Measurements from ENCODE around the gene MZB1.

Gene MZB1

GRCh38 chr5:139435676-139436075, 46.0 kb upstream of the MZB1 start:
- H2BK5ac ChIP-seq (ENCODE audit: low read length) = no peak overlapping the region
- no CpG with 5 or more reads among the region's 3 CpGs for WGBS, 2 donors (ENCODE audit: extremely low coverage in 2 of 2, insufficient read length in 2 of 2, insufficient replicate concordance in 1 of 2)
- peaks cover 3% of the 10 kb centered on the region for H3K79me1 ChIP-seq (ENCODE audit: low read depth, low read length)
- H3K4me1 ChIP-seq (ENCODE audit: control insufficient read depth in 2 of 2, insufficient read depth in 1 of 2, low read depth in 1 of 2, low read length in 2 of 2) = peaks cover 4 to 11% of the 10 kb centered on the region in 2 donors
- H4K8ac ChIP-seq (ENCODE audit: low read depth, low read length) = no peak overlapping the region
- no peak overlapping the region for H2BK120ac ChIP-seq (ENCODE audit: low read depth, low read length)
- no peak overlapping the region for H2BK15ac ChIP-seq (ENCODE audit: low read length)
- H3K27ac ChIP-seq (replicated peaks; ENCODE audit: low read length) = no peak overlapping the region
- H3K9me3 ChIP-seq (replicated peaks in 1 of 2; ENCODE audit: control insufficient read depth in 2 of 2, insufficient read depth in 1 of 2, low read depth in 1 of 2, low read length in 2 of 2) = no peaks in the 10 kb centered on the region
- no peak overlapping the region for H4K91ac ChIP-seq (ENCODE audit: low read depth, low read length, poor library complexity)
- no peak overlapping the region for H3K23ac ChIP-seq (ENCODE audit: low read depth, low read length, poor library complexity)
- no peak overlapping the region for H2AK5ac ChIP-seq (ENCODE audit: low read depth, low read length)
- no peak overlapping the region for H3K9ac ChIP-seq (ENCODE audit: low read depth, low read length, poor library complexity)
- no peaks in the 10 kb centered on the region for H3K27me3 ChIP-seq (ENCODE audit: control insufficient read depth in 3 of 3, insufficient read depth in 3 of 3, low read depth in 1 of 3, low read length in 3 of 3)
- no peak overlapping the region for H2AFZ ChIP-seq (ENCODE audit: low read length)
- H3K18ac ChIP-seq (ENCODE audit: low read length) = no peak overlapping the region
- H2BK12ac ChIP-seq (ENCODE audit: low read length) = no peak overlapping the region
- peaks cover 8 to 46% of the 10 kb centered on the region in 2 donors for H3K36me3 ChIP-seq (replicated peaks in 1 of 2; ENCODE audit: control insufficient read depth in 2 of 2, insufficient read depth in 2 of 2, low read length in 2 of 2)
- no peak overlapping the region for H3K4me3 ChIP-seq (ENCODE audit: low read length in 2 of 2)
- DNase-seq (ENCODE audit: low spot score) = no peak
- no peak overlapping the region for H3K4ac ChIP-seq (ENCODE audit: low read length)
- no peak overlapping the region for H3K4me2 ChIP-seq (ENCODE audit: insufficient read depth, low read length, poor library complexity, severe bottlenecking)
- no peak overlapping the region for H3K14ac ChIP-seq (ENCODE audit: low read length)

DNA sequence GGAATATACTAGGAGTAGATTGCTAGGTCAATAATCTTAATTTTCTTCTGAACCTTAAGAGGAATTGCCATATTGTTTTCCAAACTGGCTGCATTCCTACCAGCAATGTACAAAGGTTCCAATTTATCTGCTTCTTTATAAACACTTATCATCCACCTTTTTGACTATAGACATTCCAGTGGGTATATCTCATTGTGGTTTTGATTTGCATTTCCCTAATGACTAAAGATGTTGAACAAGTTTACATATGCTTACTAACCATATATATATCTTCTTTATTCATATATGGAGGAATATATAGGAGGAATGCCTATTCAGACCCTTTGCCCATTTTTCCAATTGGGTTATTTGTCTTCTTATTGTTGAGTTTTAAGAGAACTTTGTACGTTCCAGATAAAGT, 42.0 kb upstream of the MZB1 start:
- Histone ChIP-seq H4K91ac (ENCODE audit: low read depth, low read length, poor library complexity) (no peak overlapping the region), H3K4me1 (ENCODE audit: control insufficient read depth in 2 of 2, insufficient read depth in 1 of 2, low read depth in 1 of 2, low read length in 2 of 2) (no peaks in the 10 kb centered on the region), H2AFZ (ENCODE audit: low read length) (no peak overlapping the region), H3K23ac (ENCODE audit: low read depth, low read length, poor library complexity) (no peak overlapping the region), H2BK12ac (ENCODE audit: low read length) (no peak overlapping the region), H3K4me2 (ENCODE audit: insufficient read depth, low read length, poor library complexity, severe bottlenecking) (no peak overlapping the region), H3K79me1 (ENCODE audit: low read depth, low read length) (no peaks in the 10 kb centered on the region), H3K18ac (ENCODE audit: low read length) (no peak overlapping the region), H3K27ac (replicated peaks; ENCODE audit: low read length) (no peak overlapping the region), H3K27me3 (ENCODE audit: control insufficient read depth in 3 of 3, insufficient read depth in 3 of 3, low read depth in 1 of 3, low read length in 3 of 3) (no peaks in the 10 kb centered on the region), H3K4me3 (ENCODE audit: low read length in 2 of 2) (no peak overlapping the region), H3K36me3 (replicated peaks in 1 of 2; ENCODE audit: control insufficient read depth in 2 of 2, insufficient read depth in 2 of 2, low read length in 2 of 2) (peaks cover 4 to 71% of the 10 kb centered on the region in 2 donors), H2BK5ac (ENCODE audit: low read length) (no peak overlapping the region), H4K8ac (ENCODE audit: low read depth, low read length) (no peak overlapping the region), H3K4ac (ENCODE audit: low read length) (no peak overlapping the region), H3K9ac (ENCODE audit: low read depth, low read length, poor library complexity) (no peak overlapping the region), H2BK120ac (ENCODE audit: low read depth, low read length) (no peak overlapping the region), H3K9me3 (replicated peaks in 1 of 2; ENCODE audit: control insufficient read depth in 2 of 2, insufficient read depth in 1 of 2, low read depth in 1 of 2, low read length in 2 of 2) (no peaks in the 10 kb centered on the region), H2AK5ac (ENCODE audit: low read depth, low read length) (no peak overlapping the region), H3K14ac (ENCODE audit: low read length) (no peak overlapping the region), H2BK15ac (ENCODE audit: low read length) (no peak overlapping the region)
- DNase-seq (ENCODE audit: low spot score) = no peak
- no CpG with 5 or more reads among the region's 1 CpG for WGBS, 2 donors (ENCODE audit: extremely low coverage in 2 of 2, insufficient read length in 2 of 2, insufficient replicate concordance in 1 of 2)

DNA sequence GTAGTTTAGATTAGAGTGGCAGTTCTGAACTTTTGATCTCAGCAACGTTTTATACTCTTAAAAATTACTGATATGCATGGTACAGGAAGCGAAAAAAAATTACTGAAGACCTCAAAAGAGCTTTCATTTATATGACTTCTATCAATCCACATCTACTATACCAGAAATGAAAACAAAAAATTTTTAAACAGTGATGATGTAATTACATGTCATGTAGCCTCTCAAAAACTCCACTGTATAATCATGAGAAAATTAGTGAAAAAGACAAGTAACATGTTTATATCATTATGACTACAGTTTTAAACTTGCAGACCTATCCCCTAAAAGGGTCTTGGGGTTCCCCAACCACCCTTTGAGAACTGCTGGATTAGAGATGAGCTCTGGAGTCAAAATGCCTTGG, 40.3 kb upstream of the MZB1 start:
- no CpG with 5 or more reads among the region's 2 CpGs for WGBS, 2 donors (ENCODE audit: extremely low coverage in 2 of 2, insufficient read length in 2 of 2, insufficient replicate concordance in 1 of 2)

DNA sequence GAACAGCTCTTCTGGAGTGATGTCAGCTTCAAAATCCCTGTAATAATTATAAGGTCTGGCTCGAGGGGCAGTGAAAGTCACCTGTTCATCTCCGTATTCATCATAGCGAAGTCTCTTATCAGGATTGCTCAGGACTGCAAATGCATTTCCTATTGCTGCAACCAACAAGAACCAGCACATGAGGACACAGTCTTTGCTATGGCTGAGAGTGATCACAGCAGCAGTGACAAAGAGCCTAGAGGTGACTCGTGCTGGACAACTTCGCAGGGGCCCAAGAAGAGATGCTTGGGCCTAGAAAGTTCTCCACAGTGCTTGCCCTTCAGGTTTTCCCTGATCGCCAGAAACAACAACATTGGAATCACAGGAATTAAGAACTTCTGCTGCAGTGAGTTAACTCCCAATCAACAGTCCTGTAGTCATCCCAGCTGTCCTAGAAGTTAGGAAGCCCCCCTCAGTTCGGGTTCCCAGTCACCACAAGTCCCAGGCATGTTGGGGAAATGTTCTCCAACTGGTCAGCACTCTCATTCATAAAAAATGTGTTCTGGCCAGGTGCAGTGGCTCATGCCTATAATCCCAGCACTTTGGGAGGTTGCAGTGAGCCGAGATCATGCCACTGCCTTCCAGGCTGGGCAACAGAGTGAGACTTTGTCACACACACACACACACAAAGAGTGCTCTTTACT, 36.6 kb upstream of the MZB1 start:
- no peaks in the 10 kb centered on the region for H3K4me1 ChIP-seq (ENCODE audit: control insufficient read depth in 2 of 2, insufficient read depth in 1 of 2, low read depth in 1 of 2, low read length in 2 of 2)
- no peak overlapping the region for H2BK12ac ChIP-seq (ENCODE audit: low read length)
- no CpG with 5 or more reads among the region's 8 CpGs for WGBS, 2 donors (ENCODE audit: extremely low coverage in 2 of 2, insufficient read length in 2 of 2, insufficient replicate concordance in 1 of 2)
- no peaks in the 10 kb centered on the region for H3K9me3 ChIP-seq (replicated peaks in 1 of 2; ENCODE audit: control insufficient read depth in 2 of 2, insufficient read depth in 1 of 2, low read depth in 1 of 2, low read length in 2 of 2)
- no peak overlapping the region for H3K4me3 ChIP-seq (ENCODE audit: low read length in 2 of 2)
- H3K27me3 ChIP-seq (ENCODE audit: control insufficient read depth in 3 of 3, insufficient read depth in 3 of 3, low read depth in 1 of 3, low read length in 3 of 3) = no peaks in the 10 kb centered on the region
- no peak overlapping the region for H2BK5ac ChIP-seq (ENCODE audit: low read length)
- H3K9ac ChIP-seq (ENCODE audit: low read depth, low read length, poor library complexity) = no peak overlapping the region
- no peak overlapping the region for H3K14ac ChIP-seq (ENCODE audit: low read length)
- DNase-seq (ENCODE audit: low spot score) = no peak
- no peak overlapping the region for H2BK120ac ChIP-seq (ENCODE audit: low read depth, low read length)
- no peaks in the 10 kb centered on the region for H3K79me1 ChIP-seq (ENCODE audit: low read depth, low read length)
- no peak overlapping the region for H2AK5ac ChIP-seq (ENCODE audit: low read depth, low read length)
- H4K8ac ChIP-seq (ENCODE audit: low read depth, low read length) = no peak overlapping the region
- no peak overlapping the region for H4K91ac ChIP-seq (ENCODE audit: low read depth, low read length, poor library complexity)
- no peak overlapping the region for H2BK15ac ChIP-seq (ENCODE audit: low read length)
- no peak overlapping the region for H2AFZ ChIP-seq (ENCODE audit: low read length)
- no peak overlapping the region for H3K18ac ChIP-seq (ENCODE audit: low read length)
- no peak overlapping the region for H3K27ac ChIP-seq (replicated peaks; ENCODE audit: low read length)
- H3K23ac ChIP-seq (ENCODE audit: low read depth, low read length, poor library complexity) = no peak overlapping the region
- peaks cover 11 to 80% of the 10 kb centered on the region in 2 donors for H3K36me3 ChIP-seq (replicated peaks in 1 of 2; ENCODE audit: control insufficient read depth in 2 of 2, insufficient read depth in 2 of 2, low read length in 2 of 2)
- H3K4me2 ChIP-seq (ENCODE audit: insufficient read depth, low read length, poor library complexity, severe bottlenecking) = no peak overlapping the region
- H3K4ac ChIP-seq (ENCODE audit: low read length) = no peak overlapping the region

More for the DNA sequence above, 40.3 kb upstream of the MZB1 start:
- no peak overlapping the region for H3K23ac ChIP-seq (ENCODE audit: low read depth, low read length, poor library complexity)
- no peak overlapping the region for H2BK120ac ChIP-seq (ENCODE audit: low read depth, low read length)
- H2AFZ ChIP-seq (ENCODE audit: low read length) = no peak overlapping the region
- H2BK15ac ChIP-seq (ENCODE audit: low read length) = no peak overlapping the region
- H3K79me1 ChIP-seq (ENCODE audit: low read depth, low read length) = no peaks in the 10 kb centered on the region
- no peaks in the 10 kb centered on the region for H3K27me3 ChIP-seq (ENCODE audit: control insufficient read depth in 3 of 3, insufficient read depth in 3 of 3, low read depth in 1 of 3, low read length in 3 of 3)
- no peak overlapping the region for H3K4me3 ChIP-seq (ENCODE audit: low read length in 2 of 2)
- no peak overlapping the region for H2BK5ac ChIP-seq (ENCODE audit: low read length)
- no peaks in the 10 kb centered on the region for H3K9me3 ChIP-seq (replicated peaks in 1 of 2; ENCODE audit: control insufficient read depth in 2 of 2, insufficient read depth in 1 of 2, low read depth in 1 of 2, low read length in 2 of 2)
- H3K4me1 ChIP-seq (ENCODE audit: control insufficient read depth in 2 of 2, insufficient read depth in 1 of 2, low read depth in 1 of 2, low read length in 2 of 2) = no peaks in the 10 kb centered on the region
- H3K4me2 ChIP-seq (ENCODE audit: insufficient read depth, low read length, poor library complexity, severe bottlenecking) = no peak overlapping the region
- no peak overlapping the region for H2AK5ac ChIP-seq (ENCODE audit: low read depth, low read length)
- H3K36me3 ChIP-seq (replicated peaks in 1 of 2; ENCODE audit: control insufficient read depth in 2 of 2, insufficient read depth in 2 of 2, low read length in 2 of 2) = peaks cover 6 to 71% of the 10 kb centered on the region in 2 donors
- no peak overlapping the region for H4K8ac ChIP-seq (ENCODE audit: low read depth, low read length)
- no peak overlapping the region for H3K18ac ChIP-seq (ENCODE audit: low read length)
- H3K9ac ChIP-seq (ENCODE audit: low read depth, low read length, poor library complexity) = no peak overlapping the region
- H3K27ac ChIP-seq (replicated peaks; ENCODE audit: low read length) = no peak overlapping the region
- no peak overlapping the region for H4K91ac ChIP-seq (ENCODE audit: low read depth, low read length, poor library complexity)
- no peak for DNase-seq (ENCODE audit: low spot score)
- H2BK12ac ChIP-seq (ENCODE audit: low read length) = no peak overlapping the region
- no peak overlapping the region for H3K14ac ChIP-seq (ENCODE audit: low read length)
- no peak overlapping the region for H3K4ac ChIP-seq (ENCODE audit: low read length)
